H54 (cell line): ENCODE data around the gene TRIM29.
A peak's percentile ranks its signal among the peaks of the same experiment; 100 is the strongest.

Experiments
- DNase-seq: peaks from one replicate; pipeline ENCODE4 v3.0.0; 2011; ENCODE audit warnings: low spot score, mixed read lengths; ENCODE audit not compliant: insufficient read length
- FAIRE-seq: peaks from 3 replicates; lab custom pipeline; 2011; peaks lifted over from hg19 to GRCh38; lab: Jason Lieb, UNC
- POLR2A ChIP-seq: IDR thresholded peaks from 2 replicates; pipeline ENCODE4 v1.6.1; 2011; ENCODE audit warnings: low read depth, mild to moderate bottlenecking, low read length

Gene TRIM29

GRCh38 chr11:120096369-120097191 is 41.3 kb downstream of the TRIM29 start:
- DNase-seq = no peak
- TF ChIP-seq POLR2A = no peak
- FAIRE-seq = no peak

GRCh38 chr11:120095516-120095915 is 42.4 kb downstream of the TRIM29 start:
- no peak for FAIRE-seq

GRCh38 chr11:120091701-120092100 is 46.2 kb downstream of the TRIM29 start:
- FAIRE-seq (no peak), DNase-seq (no peak)
- no peak for TF ChIP-seq POLR2A

More at GRCh38 chr11:120095516-120095915, 42.4 kb downstream of the TRIM29 start:
- TF ChIP-seq POLR2A = no peak
- DNase-seq = no peak

GRCh38 chr11:120091121-120091520 is 46.8 kb downstream of the TRIM29 start:
- no peak for FAIRE-seq
- DNase-seq = no peak
- no peak for TF ChIP-seq POLR2A

- no peak for DNase-seq
- no peak for TF ChIP-seq POLR2A
- no peak for FAIRE-seq
Observed at GRCh38 chr11:120090411-120090810, 47.5 kb downstream of the TRIM29 start.

GRCh38 chr11:120089036-120090001 is 48.6 kb downstream of the TRIM29 start:
- FAIRE-seq = no peak
- TF ChIP-seq POLR2A = no peak

GRCh38 chr11:120088056-120088455 is 49.9 kb downstream of the TRIM29 start:
- DNase-seq = no peak
- no peak for FAIRE-seq
- no peak for TF ChIP-seq POLR2A

More at GRCh38 chr11:120089036-120090001, 48.6 kb downstream of the TRIM29 start:
- no peak for DNase-seq

GRCh38 chr11:120086651-120087050 is 51.3 kb downstream of the TRIM29 start:
- no peak for DNase-seq
- TF ChIP-seq POLR2A = no peak
- FAIRE-seq = no peak

- DNase-seq (no peak), FAIRE-seq (no peak)
- TF ChIP-seq POLR2A = no peak
Observed at GRCh38 chr11:120079750-120080610, 57.9 kb downstream of the TRIM29 start.

- TF ChIP-seq POLR2A = no peak
- FAIRE-seq = no peak
Observed at GRCh38 chr11:120078397-120078796, 59.5 kb downstream of the TRIM29 start.

GRCh38 chr11:120074076-120074475 is 63.8 kb downstream of the TRIM29 start:
- DNase-seq (no peak), FAIRE-seq (no peak)
- TF ChIP-seq POLR2A = no peak

More at GRCh38 chr11:120078397-120078796, 59.5 kb downstream of the TRIM29 start:
- no peak for DNase-seq

- FAIRE-seq (no peak), DNase-seq (no peak)
- no peak for TF ChIP-seq POLR2A
Observed at GRCh38 chr11:120073196-120073595, 64.7 kb downstream of the TRIM29 start.

- no peak for TF ChIP-seq POLR2A
- DNase-seq = peak; percentile 73
- FAIRE-seq = peak; percentile 41
Observed at GRCh38 chr11:120068114-120068573, 69.8 kb downstream of the TRIM29 start.
